Fibroblast of lung (primary cell): ENCODE results near the gene TGFBR3L. TPM values are rescaled to one million over a fixed set of nuclear protein-coding genes. Genes with fewer than 3 reads are reported as not detected.
A peak's percentile ranks its signal among the peaks of the same experiment; 100 is the strongest.

Source experiments
- DNase-seq, 2 donors: peaks; one replicate each; pipeline versions ENCODE4 v3.0.0 to v3.0.0-alpha.2; 2010; ENCODE audit warnings: low read depth in 2 of 2
- H2AFZ ChIP-seq: 2 replicates; pipeline ENCODE4 v1.5.1; 2012; ENCODE audit warnings: low read length, control low read depth, inconsistent platforms
- H3K27ac ChIP-seq: 2 replicates; pipeline ENCODE4 v1.5.1; 2011; ENCODE audit warnings: low read length, control low read depth; ENCODE audit not compliant: insufficient read depth
- H3K27me3 ChIP-seq: 2 replicates; pipeline ENCODE4 v1.5.1; 2011; ENCODE audit warnings: mild to moderate bottlenecking, low read length; ENCODE audit not compliant: control insufficient read depth, insufficient read depth
- H3K36me3 ChIP-seq: 2 replicates; pipeline ENCODE4 v1.5.1; 2011; ENCODE audit warnings: low read length; ENCODE audit not compliant: control insufficient read depth, insufficient read depth
- H3K4me1 ChIP-seq: 2 replicates; pipeline ENCODE4 v1.5.1; 2011; ENCODE audit warnings: low read length; ENCODE audit not compliant: control insufficient read depth, insufficient read depth; ENCODE audit errors: extremely low read depth
- H3K4me2 ChIP-seq: 2 replicates; pipeline ENCODE4 v1.5.1; 2011; ENCODE audit warnings: low read length, control low read depth; ENCODE audit not compliant: insufficient read depth; ENCODE audit errors: extremely low read depth
- H3K4me3 ChIP-seq, 4 experiments: fragments of 200-600 bp in 1 of 4; sonication (generic) in 1 of 4; replicated peaks in 1 of 4; 2 replicates each; pipeline ENCODE4 v1.5.1; 2011 to 2016; ENCODE audit warnings: low read length in 4 of 4, low read depth in 3 of 4, mild to moderate bottlenecking in 3 of 4, control low read depth in 2 of 4, inconsistent platforms in 1 of 4, mixed read lengths in 1 of 4; ENCODE audit not compliant: insufficient read depth in 1 of 4; ENCODE audit errors: control extremely low read depth in 1 of 4
- H3K79me2 ChIP-seq: 2 replicates; pipeline ENCODE4 v1.5.1; 2012; ENCODE audit warnings: mild to moderate bottlenecking, low read length, inconsistent platforms; ENCODE audit not compliant: control insufficient read depth, insufficient read depth
- H3K9ac ChIP-seq: 2 replicates; pipeline ENCODE4 v1.5.1; 2011; ENCODE audit warnings: mild to moderate bottlenecking, low read length, control low read depth; ENCODE audit not compliant: insufficient read depth
- H3K9me3 ChIP-seq: 2 replicates; pipeline ENCODE4 v1.5.1; 2012; ENCODE audit warnings: low read depth, low read length; ENCODE audit not compliant: control insufficient read depth, insufficient read depth
- H4K20me1 ChIP-seq: 2 replicates; pipeline ENCODE4 v1.5.1; 2011; ENCODE audit warnings: low read length; ENCODE audit not compliant: control insufficient read depth, insufficient read depth; ENCODE audit errors: extremely low read depth
- EZH2 ChIP-seq: IDR thresholded peaks from 2 replicates; pipeline ENCODE4 v1.5.1; 2012; ENCODE audit warnings: low read length, control low read depth, mild to moderate bottlenecking; ENCODE audit errors: missing control alignments
- polyA plus RNA-seq, 2 donors: library from polyadenylated mRNA; depleted of rRNA in 1 of 2; stranded (reverse) in 1 of 2; unstranded in 1 of 2; fragments of >200 nt; gene quantifications; 2 replicates each; pipeline ENCODE4 v1.2.1, GENCODE V29; 2011 to 2012; ENCODE audit warnings: missing spikeins in 1 of 2
- total RNA-seq: library from RNA; depleted of rRNA; stranded (reverse); fragments of >200 nt; gene quantifications from 2 replicates; pipeline ENCODE4 v1.2.1, GENCODE V29; 2014
- TF ChIP-seq, protein P1 (sequence below), 2 donors: IDR thresholded peaks in 1 of 2; conservative IDR thresholded peaks in 1 of 2; 1 replicate in 1 of 2; 2 replicates in 1 of 2; pipeline ENCODE4 v1.5.1; 2011 to 2012; ENCODE audit warnings: low read length in 2 of 2, control low read depth in 1 of 2, inconsistent platforms in 1 of 2, low read depth in 1 of 2, mild to moderate bottlenecking in 1 of 2

The TGFBR3L gene
- total and polyA plus RNA-seq, 2 donors (not counting 1 experiment from before 2014, with no cell fraction given) = 1.3 TPM; not detected in 1

GRCh38 chr19:7881910-7882309 is 32.7 kb upstream of the TGFBR3L start:
- no peaks in the 10 kb centered on the region for H3K79me2 ChIP-seq
- H3K4me1 ChIP-seq = no peaks in the 10 kb centered on the region
- no peaks in the 10 kb centered on the region for H3K36me3 ChIP-seq
- H3K4me3 ChIP-seq = no peak overlapping the region
- no peak for TF ChIP-seq EZH2
- TF ChIP-seq, protein P1, sequence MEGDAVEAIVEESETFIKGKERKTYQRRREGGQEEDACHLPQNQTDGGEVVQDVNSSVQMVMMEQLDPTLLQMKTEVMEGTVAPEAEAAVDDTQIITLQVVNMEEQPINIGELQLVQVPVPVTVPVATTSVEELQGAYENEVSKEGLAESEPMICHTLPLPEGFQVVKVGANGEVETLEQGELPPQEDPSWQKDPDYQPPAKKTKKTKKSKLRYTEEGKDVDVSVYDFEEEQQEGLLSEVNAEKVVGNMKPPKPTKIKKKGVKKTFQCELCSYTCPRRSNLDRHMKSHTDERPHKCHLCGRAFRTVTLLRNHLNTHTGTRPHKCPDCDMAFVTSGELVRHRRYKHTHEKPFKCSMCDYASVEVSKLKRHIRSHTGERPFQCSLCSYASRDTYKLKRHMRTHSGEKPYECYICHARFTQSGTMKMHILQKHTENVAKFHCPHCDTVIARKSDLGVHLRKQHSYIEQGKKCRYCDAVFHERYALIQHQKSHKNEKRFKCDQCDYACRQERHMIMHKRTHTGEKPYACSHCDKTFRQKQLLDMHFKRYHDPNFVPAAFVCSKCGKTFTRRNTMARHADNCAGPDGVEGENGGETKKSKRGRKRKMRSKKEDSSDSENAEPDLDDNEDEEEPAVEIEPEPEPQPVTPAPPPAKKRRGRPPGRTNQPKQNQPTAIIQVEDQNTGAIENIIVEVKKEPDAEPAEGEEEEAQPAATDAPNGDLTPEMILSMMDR (conservative IDR thresholded peaks at IDR 0.05 in 1 of 2, IDR thresholded peaks at IDR 0.05 in 1 of 2; ENCODE audit: low read depth in 1 of 2, low read length in 2 of 2) = no peak
- H3K27me3 ChIP-seq = no peaks in the 10 kb centered on the region
- no peak overlapping the region for H3K27ac ChIP-seq
- no peaks in the 10 kb centered on the region for H3K9me3 ChIP-seq
- H4K20me1 ChIP-seq = no peaks in the 10 kb centered on the region
- H3K9ac ChIP-seq = no peak overlapping the region
- no peak overlapping the region for H3K4me2 ChIP-seq
- no peak for DNase-seq
- H2AFZ ChIP-seq = no peak overlapping the region

- Histone ChIP-seq H3K36me3 (no peaks in the 10 kb centered on the region), H3K27me3 (no peaks in the 10 kb centered on the region), H3K9ac (no peak overlapping the region), H3K9me3 (no peaks in the 10 kb centered on the region), H3K4me2 (no peak overlapping the region), H3K4me1 (no peaks in the 10 kb centered on the region), H3K4me3 (no peak overlapping the region), H2AFZ (no peak overlapping the region), H3K27ac (no peak overlapping the region), H4K20me1 (no peaks in the 10 kb centered on the region), H3K79me2 (no peaks in the 10 kb centered on the region)
- TF ChIP-seq EZH2 = no peak
- TF ChIP-seq, protein P1 (conservative IDR thresholded peaks at IDR 0.05 in 1 of 2, IDR thresholded peaks at IDR 0.05 in 1 of 2; ENCODE audit: low read depth in 1 of 2, low read length in 2 of 2) = no peak
- DNase-seq = no peak
These were observed 31.5 kb upstream of the TGFBR3L start for GRCh38 chr19:7883105-7883504.

GRCh38 chr19:7883796-7884570 is 30.6 kb upstream of the TGFBR3L start:
- H3K4me2 ChIP-seq = no peak overlapping the region
- no peaks in the 10 kb centered on the region for H3K9me3 ChIP-seq
- no peak overlapping the region for H3K27ac ChIP-seq
- no peak overlapping the region for H2AFZ ChIP-seq
- H3K36me3 ChIP-seq = no peaks in the 10 kb centered on the region
- peak in 1 of 2 donors; percentile 23 for DNase-seq
- H4K20me1 ChIP-seq = no peaks in the 10 kb centered on the region
- no peak overlapping the region for H3K4me3 ChIP-seq
- H3K79me2 ChIP-seq = no peaks in the 10 kb centered on the region
- TF ChIP-seq, protein P1 (conservative IDR thresholded peaks at IDR 0.05 in 1 of 2, IDR thresholded peaks at IDR 0.05 in 1 of 2; ENCODE audit: low read depth in 1 of 2, low read length in 2 of 2) = no peak
- TF ChIP-seq EZH2 = no peak
- H3K4me1 ChIP-seq = no peaks in the 10 kb centered on the region
- H3K9ac ChIP-seq = no peak overlapping the region
- H3K27me3 ChIP-seq = no peaks in the 10 kb centered on the region
